Calu3 (cell line): ENCODE data around the gene ETDA. TPM values are rescaled to one million over a fixed set of nuclear protein-coding genes. Genes with fewer than 3 reads are reported as not detected.
"Not testable (repeated sequence)": the region's sequence is repeated elsewhere in the genome, so short reads cannot be mapped to it uniquely, and the experiment has no call there.

Experiments used
- Bru-seq: library from RNA; stranded (reverse); fragments of 400-500 nt; gene quantifications from one replicate; lab custom pipeline; 2021; lab: Mats Ljungman, UMichigan
- BruChase-seq, 2 experiments: library from RNA; stranded (reverse); fragments of 400-500 nt; gene quantifications; one replicate each; lab custom pipeline; 2021; lab: Mats Ljungman, UMichigan
- BruUV-seq: library from RNA; stranded (reverse); fragments of 400-500 nt; replicated peaks from 2 replicates; lab custom pipeline; 2021; lab: Mats Ljungman, UMichigan
- CTCF ChIA-PET: fragments of 300-600 bp; sonication (Branson Sonifier 250); formaldehyde crosslinking; loops from one replicate; lab custom pipeline; 2022; ENCODE audit warnings: antibody characterized with exemption; lab: Charles Lee
- DNase-seq: peaks from one replicate; pipeline ENCODE4 v3.0.0; 2022
- H3K27ac Mint-ChIP-seq: one replicate; pipeline ENCODE4 v1.8.0; 2022; ENCODE audit warnings: mixed read lengths; ENCODE audit not compliant: unreplicated experiment
- H3K27me3 Mint-ChIP-seq: one replicate; pipeline ENCODE4 v1.8.0; 2022; ENCODE audit warnings: mixed read lengths; ENCODE audit not compliant: unreplicated experiment
- H3K36me3 Mint-ChIP-seq: one replicate; pipeline ENCODE4 v1.8.0; 2022; ENCODE audit warnings: mild to moderate bottlenecking, moderate library complexity, mixed read lengths; ENCODE audit not compliant: insufficient read depth, unreplicated experiment
- H3K4me1 Mint-ChIP-seq: one replicate; pipeline ENCODE4 v1.8.0; 2022; ENCODE audit warnings: mild to moderate bottlenecking, low read depth, mixed read lengths; ENCODE audit not compliant: unreplicated experiment
- H3K4me3 Mint-ChIP-seq: one replicate; pipeline ENCODE4 v1.8.0; 2022; ENCODE audit warnings: mild to moderate bottlenecking, low read depth, moderate library complexity, mixed read lengths; ENCODE audit not compliant: unreplicated experiment
- H3K9me3 Mint-ChIP-seq: one replicate; pipeline ENCODE4 v1.8.0; 2022; ENCODE audit warnings: low read depth, mixed read lengths; ENCODE audit not compliant: unreplicated experiment
- intact Hi-C: fragments of 100-400 bp; cut with micrococcal nuclease; formaldehyde crosslinking; loops from one replicate; pipeline ENCODE4 v1.10.0; 2022; ENCODE audit not compliant: unreplicated experiment
- long read RNA-seq: library from polyadenylated mRNA; stranded (forward); transcript quantifications from one replicate; pipeline ENCODE4 v2.0.0, GENCODE V29; 2022
- total RNA-seq: library from RNA; stranded (reverse); gene quantifications from 2 replicates; pipeline ENCODE4 v1.2.3, GENCODE V29; 2022
- TF ChIP-seq, protein P1 (sequence below): fragments of 200-600 bp; IDR thresholded peaks from one replicate; pipeline ENCODE4 v1.8.0; 2022; ENCODE audit warnings: antibody characterized with exemption; ENCODE audit not compliant: unreplicated experiment

Gene ETDA
- not detected in 2 replicates for total RNA-seq
- Bru-seq, nascent RNA = not detected
- BruChase-seq, experiment 1, labeled RNA remaining after a 6-hour chase = not detected
- not detected for BruChase-seq, experiment 2, labeled RNA remaining after a 2-hour chase
- long read RNA-seq = 0 reads

DNA sequence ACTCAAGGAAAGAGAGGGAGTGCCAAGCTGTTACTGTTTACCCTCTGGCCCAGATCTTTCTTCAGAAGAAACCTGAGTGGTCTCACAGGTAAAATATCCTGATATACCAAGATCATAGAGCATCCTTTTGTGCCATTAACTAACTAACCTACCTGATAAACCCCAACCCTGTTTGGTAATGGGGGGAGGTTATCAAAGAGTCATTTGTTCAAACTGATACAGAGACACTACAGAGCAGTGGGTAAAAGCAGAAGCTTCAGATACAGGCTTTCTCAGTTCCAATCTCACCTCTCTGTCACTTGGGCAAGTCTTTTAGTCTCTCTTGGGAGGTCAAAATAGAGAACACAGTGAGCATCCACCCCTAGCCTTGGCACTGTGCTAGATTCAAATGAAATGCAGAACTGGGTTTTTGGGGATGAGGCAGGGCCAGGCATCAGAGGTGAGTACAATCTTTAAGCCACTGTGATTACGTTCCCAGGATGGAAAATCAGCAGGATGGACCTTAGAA is at the start of gene ETDA:
Gene ETDA (plus strand): TSS at position 51 of the 508 bp plus-strand sequence. CDS start 1,216 bp downstream, outside the sequence.
- H3K4me1 Mint-ChIP-seq, DNase-seq, H3K4me3 Mint-ChIP-seq, H3K27ac Mint-ChIP-seq, H3K9me3 Mint-ChIP-seq, H3K36me3 Mint-ChIP-seq, intact Hi-C loops, CTCF ChIA-PET, H3K27me3 Mint-ChIP-seq, BruUV-seq: not testable (repeated sequence)

DNA sequence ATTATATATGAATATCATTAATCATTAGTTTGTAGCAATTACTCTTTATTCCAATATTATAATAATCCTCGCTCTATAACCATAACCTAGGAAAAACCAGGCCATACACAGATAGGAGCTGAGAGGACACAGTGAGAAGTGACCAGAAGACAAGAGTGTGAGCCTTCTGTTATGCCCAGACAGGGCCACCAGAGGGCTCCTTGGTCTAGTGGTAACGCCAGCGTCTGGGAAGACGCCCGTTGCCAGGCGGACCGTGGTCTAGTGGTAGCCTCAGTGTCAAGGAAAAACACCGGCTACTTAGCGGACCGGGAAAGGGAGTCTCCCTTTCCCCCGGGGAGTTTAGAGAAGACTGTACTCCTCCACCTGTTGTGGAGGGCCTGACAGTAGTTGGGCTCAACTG is 45.4 kb upstream of the ETDA start:
- H3K36me3 Mint-ChIP-seq, H3K4me3 Mint-ChIP-seq, CTCF ChIA-PET, intact Hi-C loops, H3K27ac Mint-ChIP-seq, H3K4me1 Mint-ChIP-seq, BruUV-seq, H3K9me3 Mint-ChIP-seq: not testable (repeated sequence)
- DNase-seq = peak; percentile 52
- TF ChIP-seq, protein P1, sequence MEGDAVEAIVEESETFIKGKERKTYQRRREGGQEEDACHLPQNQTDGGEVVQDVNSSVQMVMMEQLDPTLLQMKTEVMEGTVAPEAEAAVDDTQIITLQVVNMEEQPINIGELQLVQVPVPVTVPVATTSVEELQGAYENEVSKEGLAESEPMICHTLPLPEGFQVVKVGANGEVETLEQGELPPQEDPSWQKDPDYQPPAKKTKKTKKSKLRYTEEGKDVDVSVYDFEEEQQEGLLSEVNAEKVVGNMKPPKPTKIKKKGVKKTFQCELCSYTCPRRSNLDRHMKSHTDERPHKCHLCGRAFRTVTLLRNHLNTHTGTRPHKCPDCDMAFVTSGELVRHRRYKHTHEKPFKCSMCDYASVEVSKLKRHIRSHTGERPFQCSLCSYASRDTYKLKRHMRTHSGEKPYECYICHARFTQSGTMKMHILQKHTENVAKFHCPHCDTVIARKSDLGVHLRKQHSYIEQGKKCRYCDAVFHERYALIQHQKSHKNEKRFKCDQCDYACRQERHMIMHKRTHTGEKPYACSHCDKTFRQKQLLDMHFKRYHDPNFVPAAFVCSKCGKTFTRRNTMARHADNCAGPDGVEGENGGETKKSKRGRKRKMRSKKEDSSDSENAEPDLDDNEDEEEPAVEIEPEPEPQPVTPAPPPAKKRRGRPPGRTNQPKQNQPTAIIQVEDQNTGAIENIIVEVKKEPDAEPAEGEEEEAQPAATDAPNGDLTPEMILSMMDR = peak; percentile 40
- peaks cover 56% of the 10 kb centered on the region for H3K27me3 Mint-ChIP-seq

- CTCF ChIA-PET = no interaction called here
- TF ChIP-seq, protein P1 = no peak
- no peaks in the 10 kb centered on the region for H3K4me1 Mint-ChIP-seq
- no peak overlapping the region for H3K4me3 Mint-ChIP-seq
- peaks cover 2% of the 10 kb centered on the region for H3K9me3 Mint-ChIP-seq
- peaks cover 31% of the 10 kb centered on the region for H3K27me3 Mint-ChIP-seq
- intact Hi-C loops = no loop called here
- BruUV-seq = no TSS peak
- no peak overlapping the region for H3K27ac Mint-ChIP-seq
- DNase-seq = no peak
- H3K36me3 Mint-ChIP-seq = no peaks in the 10 kb centered on the region
These were observed 38.5 kb upstream of the ETDA start for GRCh38 chrX:135213200-135213844.

GRCh38 chrX:135245989-135246388 is 5.9 kb upstream of the ETDA start:
- H3K4me3 Mint-ChIP-seq, intact Hi-C loops, H3K9me3 Mint-ChIP-seq, H3K27me3 Mint-ChIP-seq, H3K4me1 Mint-ChIP-seq, CTCF ChIA-PET, H3K36me3 Mint-ChIP-seq, BruUV-seq, DNase-seq, H3K27ac Mint-ChIP-seq: not testable (repeated sequence)

GRCh38 chrX:135256087-135256684 is 4.3 kb downstream of the ETDA start:
- H3K27ac Mint-ChIP-seq, DNase-seq, BruUV-seq, H3K4me1 Mint-ChIP-seq, CTCF ChIA-PET, H3K4me3 Mint-ChIP-seq, H3K9me3 Mint-ChIP-seq, H3K36me3 Mint-ChIP-seq, intact Hi-C loops, H3K27me3 Mint-ChIP-seq: not testable (repeated sequence)
